Measurements from ENCODE around the gene NT5DC2. TPM values are rescaled to one million over a fixed set of nuclear protein-coding genes. Genes with fewer than 3 reads are reported as not detected.

NT5DC2 gene
- polyA plus RNA-seq, 4 donors: 4.9 to 46.9 (median 23.8) TPM

GRCh38 chr3:52558436-52558835 lies 24.8 kb upstream of the NT5DC2 start:
- Histone ChIP-seq H3K27ac (ENCODE audit: low read depth in 1 of 3, low read length in 2 of 3) (no peak overlapping the region), H3K4me3 (ENCODE audit: low read depth in 1 of 3, low read length in 3 of 3) (no peak overlapping the region), H3K27me3 (ENCODE audit: control insufficient read depth in 3 of 3, insufficient read depth in 3 of 3, low read length in 3 of 3) (no peaks in the 10 kb centered on the region), H3K9me3 (ENCODE audit: control insufficient read depth in 2 of 2, insufficient read depth in 1 of 2, low read depth in 1 of 2, low read length in 1 of 2) (no peaks in the 10 kb centered on the region), H3K4me1 (ENCODE audit: control insufficient read depth in 3 of 3, insufficient read depth in 2 of 3, low read depth in 1 of 3, low read length in 2 of 3) (peaks cover 0 to 4% (median 0%) of the 10 kb centered on the region in 3 donors), H3K36me3 (ENCODE audit: control insufficient read depth in 3 of 3, insufficient read depth in 2 of 3, low read depth in 1 of 3, low read length in 3 of 3) (peaks cover 23 to 38% (median 29%) of the 10 kb centered on the region in 3 donors)
- 96 to 99% (median 97%) methylated on average over 5 of the region's 5 CpGs for WGBS, 3 donors
- FAIRE-seq (no peak), DNase-seq (no peak)

- 82 to 89% (median 86%) methylated on average over 9 of the region's 9 CpGs for WGBS, 3 donors
- H3K27me3 ChIP-seq (ENCODE audit: control insufficient read depth in 3 of 3, insufficient read depth in 3 of 3, low read length in 3 of 3): no peaks in the 10 kb centered on the region
- DNase-seq (no peak), FAIRE-seq (no peak)
- no peaks in the 10 kb centered on the region for H3K9me3 ChIP-seq (ENCODE audit: control insufficient read depth in 2 of 2, insufficient read depth in 1 of 2, low read depth in 1 of 2, low read length in 1 of 2)
- H3K4me1 ChIP-seq (ENCODE audit: control insufficient read depth in 3 of 3, insufficient read depth in 2 of 3, low read depth in 1 of 3, low read length in 2 of 3): peaks cover 0 to 4% (median 0%) of the 10 kb centered on the region in 3 donors
- peaks cover 20 to 38% (median 30%) of the 10 kb centered on the region in 3 donors for H3K36me3 ChIP-seq (ENCODE audit: control insufficient read depth in 3 of 3, insufficient read depth in 2 of 3, low read depth in 1 of 3, low read length in 3 of 3)
- no peak overlapping the region for H3K27ac ChIP-seq (ENCODE audit: low read depth in 1 of 3, low read length in 2 of 3)
- no peak overlapping the region for H3K4me3 ChIP-seq (ENCODE audit: low read depth in 1 of 3, low read length in 3 of 3)
These were observed 23.6 kb upstream of the NT5DC2 start for GRCh38 chr3:52557011-52557960.

GRCh38 chr3:52555056-52555455 lies 21.4 kb upstream of the NT5DC2 start:
- WGBS, 3 donors: 94 to 100% (median 94%) methylated on average over 1 of the region's 1 CpG
- Histone ChIP-seq H3K9me3 (ENCODE audit: control insufficient read depth in 2 of 2, insufficient read depth in 1 of 2, low read depth in 1 of 2, low read length in 1 of 2) (no peaks in the 10 kb centered on the region), H3K27ac (ENCODE audit: low read depth in 1 of 3, low read length in 2 of 3) (no peak overlapping the region), H3K4me1 (ENCODE audit: control insufficient read depth in 3 of 3, insufficient read depth in 2 of 3, low read depth in 1 of 3, low read length in 2 of 3) (peaks cover 0 to 4% (median 0%) of the 10 kb centered on the region in 3 donors), H3K27me3 (ENCODE audit: control insufficient read depth in 3 of 3, insufficient read depth in 3 of 3, low read length in 3 of 3) (no peaks in the 10 kb centered on the region), H3K4me3 (ENCODE audit: low read depth in 1 of 3, low read length in 3 of 3) (no peak overlapping the region), H3K36me3 (ENCODE audit: control insufficient read depth in 3 of 3, insufficient read depth in 2 of 3, low read depth in 1 of 3, low read length in 3 of 3) (peaks cover 21 to 39% (median 30%) of the 10 kb centered on the region in 3 donors)
- FAIRE-seq: no peak
- no peak for DNase-seq

- Histone ChIP-seq H3K36me3 (ENCODE audit: control insufficient read depth in 3 of 3, insufficient read depth in 2 of 3, low read depth in 1 of 3, low read length in 3 of 3) (peaks cover 18 to 43% (median 26%) of the 10 kb centered on the region in 3 donors), H3K27ac (ENCODE audit: low read depth in 1 of 3, low read length in 2 of 3) (no peak overlapping the region), H3K4me3 (ENCODE audit: low read depth in 1 of 3, low read length in 3 of 3) (no peak overlapping the region), H3K4me1 (ENCODE audit: control insufficient read depth in 3 of 3, insufficient read depth in 2 of 3, low read depth in 1 of 3, low read length in 2 of 3) (peaks cover 0 to 4% (median 0%) of the 10 kb centered on the region in 3 donors), H3K9me3 (ENCODE audit: control insufficient read depth in 2 of 2, insufficient read depth in 1 of 2, low read depth in 1 of 2, low read length in 1 of 2) (no peaks in the 10 kb centered on the region), H3K27me3 (ENCODE audit: control insufficient read depth in 3 of 3, insufficient read depth in 3 of 3, low read length in 3 of 3) (no peaks in the 10 kb centered on the region)
- 55 to 80% (median 68%) methylated on average over 5 of the region's 5 CpGs for WGBS, 3 donors
- FAIRE-seq (no peak), DNase-seq (no peak)
These were observed 20.5 kb upstream of the NT5DC2 start for GRCh38 chr3:52554026-52554755.

GRCh38 chr3:52552089-52552488 lies 18.4 kb upstream of the NT5DC2 start:
- Histone ChIP-seq H3K27ac (ENCODE audit: low read depth in 1 of 3, low read length in 2 of 3) (no peak overlapping the region), H3K27me3 (ENCODE audit: control insufficient read depth in 3 of 3, insufficient read depth in 3 of 3, low read length in 3 of 3) (no peaks in the 10 kb centered on the region), H3K36me3 (ENCODE audit: control insufficient read depth in 3 of 3, insufficient read depth in 2 of 3, low read depth in 1 of 3, low read length in 3 of 3) (peaks cover 13 to 46% (median 30%) of the 10 kb centered on the region in 3 donors), H3K4me1 (ENCODE audit: control insufficient read depth in 3 of 3, insufficient read depth in 2 of 3, low read depth in 1 of 3, low read length in 2 of 3) (peaks cover 0 to 4% (median 0%) of the 10 kb centered on the region in 3 donors), H3K9me3 (ENCODE audit: control insufficient read depth in 2 of 2, insufficient read depth in 1 of 2, low read depth in 1 of 2, low read length in 1 of 2) (no peaks in the 10 kb centered on the region), H3K4me3 (ENCODE audit: low read depth in 1 of 3, low read length in 3 of 3) (no peak overlapping the region)
- 84 to 90% (median 85%) methylated on average over 3 of the region's 3 CpGs for WGBS, 3 donors
- DNase-seq: no peak
- FAIRE-seq: no peak

GRCh38 chr3:52551118-52551517 lies 17.5 kb upstream of the NT5DC2 start:
- Histone ChIP-seq H3K27ac (ENCODE audit: low read depth in 1 of 3, low read length in 2 of 3) (no peak overlapping the region), H3K9me3 (ENCODE audit: control insufficient read depth in 2 of 2, insufficient read depth in 1 of 2, low read depth in 1 of 2, low read length in 1 of 2) (no peaks in the 10 kb centered on the region), H3K27me3 (ENCODE audit: control insufficient read depth in 3 of 3, insufficient read depth in 3 of 3, low read length in 3 of 3) (no peaks in the 10 kb centered on the region), H3K4me1 (ENCODE audit: control insufficient read depth in 3 of 3, insufficient read depth in 2 of 3, low read depth in 1 of 3, low read length in 2 of 3) (no peaks in the 10 kb centered on the region), H3K36me3 (ENCODE audit: control insufficient read depth in 3 of 3, insufficient read depth in 2 of 3, low read depth in 1 of 3, low read length in 3 of 3) (peaks cover 13 to 46% (median 28%) of the 10 kb centered on the region in 3 donors), H3K4me3 (ENCODE audit: low read depth in 1 of 3, low read length in 3 of 3) (no peak overlapping the region)
- FAIRE-seq (no peak), DNase-seq (no peak)

- Histone ChIP-seq H3K4me3 (ENCODE audit: low read depth in 1 of 3, low read length in 3 of 3) (no peak overlapping the region), H3K27ac (ENCODE audit: low read depth in 1 of 3, low read length in 2 of 3) (no peak overlapping the region), H3K27me3 (ENCODE audit: control insufficient read depth in 3 of 3, insufficient read depth in 3 of 3, low read length in 3 of 3) (no peaks in the 10 kb centered on the region), H3K9me3 (ENCODE audit: control insufficient read depth in 2 of 2, insufficient read depth in 1 of 2, low read depth in 1 of 2, low read length in 1 of 2) (no peaks in the 10 kb centered on the region), H3K4me1 (ENCODE audit: control insufficient read depth in 3 of 3, insufficient read depth in 2 of 3, low read depth in 1 of 3, low read length in 2 of 3) (no peaks in the 10 kb centered on the region), H3K36me3 (ENCODE audit: control insufficient read depth in 3 of 3, insufficient read depth in 2 of 3, low read depth in 1 of 3, low read length in 3 of 3) (peaks cover 4 to 42% (median 17%) of the 10 kb centered on the region in 3 donors)
- 80 to 84% (median 80%) methylated on average over 2 of the region's 2 CpGs for WGBS, 3 donors
- DNase-seq (no peak), FAIRE-seq (no peak)
These were observed 13.5 kb upstream of the NT5DC2 start for GRCh38 chr3:52547143-52547542.

GRCh38 chr3:52546111-52546901 lies 12.6 kb upstream of the NT5DC2 start:
- FAIRE-seq (no peak), DNase-seq (no peak)
- Histone ChIP-seq H3K27me3 (ENCODE audit: control insufficient read depth in 3 of 3, insufficient read depth in 3 of 3, low read length in 3 of 3) (no peaks in the 10 kb centered on the region), H3K9me3 (ENCODE audit: control insufficient read depth in 2 of 2, insufficient read depth in 1 of 2, low read depth in 1 of 2, low read length in 1 of 2) (no peaks in the 10 kb centered on the region), H3K27ac (ENCODE audit: low read depth in 1 of 3, low read length in 2 of 3) (no peak overlapping the region), H3K36me3 (ENCODE audit: control insufficient read depth in 3 of 3, insufficient read depth in 2 of 3, low read depth in 1 of 3, low read length in 3 of 3) (peaks cover 2 to 40% (median 13%) of the 10 kb centered on the region in 3 donors), H3K4me1 (ENCODE audit: control insufficient read depth in 3 of 3, insufficient read depth in 2 of 3, low read depth in 1 of 3, low read length in 2 of 3) (no peaks in the 10 kb centered on the region), H3K4me3 (ENCODE audit: low read depth in 1 of 3, low read length in 3 of 3) (no peak overlapping the region)
- WGBS, 3 donors: 60 to 79% (median 70%) methylated on average over 3 of the region's 3 CpGs
